ENCODE results near the gene MED27.

The MED27 gene

GRCh38 chr9:131858147-131858546, 221.5 kb downstream of the MED27 start:
- no peak overlapping the region for H3K4me3 ChIP-seq (ENCODE audit: low read depth, low read length)
- TF ChIP-seq, protein P1, sequence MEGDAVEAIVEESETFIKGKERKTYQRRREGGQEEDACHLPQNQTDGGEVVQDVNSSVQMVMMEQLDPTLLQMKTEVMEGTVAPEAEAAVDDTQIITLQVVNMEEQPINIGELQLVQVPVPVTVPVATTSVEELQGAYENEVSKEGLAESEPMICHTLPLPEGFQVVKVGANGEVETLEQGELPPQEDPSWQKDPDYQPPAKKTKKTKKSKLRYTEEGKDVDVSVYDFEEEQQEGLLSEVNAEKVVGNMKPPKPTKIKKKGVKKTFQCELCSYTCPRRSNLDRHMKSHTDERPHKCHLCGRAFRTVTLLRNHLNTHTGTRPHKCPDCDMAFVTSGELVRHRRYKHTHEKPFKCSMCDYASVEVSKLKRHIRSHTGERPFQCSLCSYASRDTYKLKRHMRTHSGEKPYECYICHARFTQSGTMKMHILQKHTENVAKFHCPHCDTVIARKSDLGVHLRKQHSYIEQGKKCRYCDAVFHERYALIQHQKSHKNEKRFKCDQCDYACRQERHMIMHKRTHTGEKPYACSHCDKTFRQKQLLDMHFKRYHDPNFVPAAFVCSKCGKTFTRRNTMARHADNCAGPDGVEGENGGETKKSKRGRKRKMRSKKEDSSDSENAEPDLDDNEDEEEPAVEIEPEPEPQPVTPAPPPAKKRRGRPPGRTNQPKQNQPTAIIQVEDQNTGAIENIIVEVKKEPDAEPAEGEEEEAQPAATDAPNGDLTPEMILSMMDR (IDR thresholded peaks at IDR 0.05; ENCODE audit: low read depth, low read length), result no peak
- in situ Hi-C loops (cut with HindIII; ENCODE audit: low sequenced_read_pairs), result no loop called here
- DNase-seq (ENCODE audit: low read depth, low spot score), result no peak

DNA sequence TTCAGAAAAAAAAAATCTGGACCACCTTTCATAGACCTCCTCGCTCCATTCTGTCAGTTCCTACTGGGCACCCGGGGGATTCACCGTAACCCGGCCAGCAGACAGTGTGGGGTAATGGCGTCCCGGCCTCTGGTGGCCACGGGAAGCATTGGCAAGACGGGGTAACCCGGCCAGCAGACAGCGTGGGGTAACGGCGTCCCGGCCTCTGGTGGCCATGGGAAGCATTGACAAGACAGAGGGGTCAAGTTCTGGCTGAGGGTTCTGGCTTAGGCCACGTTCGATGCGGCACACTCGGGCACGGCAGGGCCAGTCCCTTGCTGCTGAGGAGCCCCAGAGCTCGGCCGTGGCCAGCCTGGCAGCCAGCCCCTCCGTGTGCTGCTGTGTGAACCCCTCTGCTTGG, 223.6 kb downstream of the MED27 start:
- in situ Hi-C loops (cut with HindIII; ENCODE audit: low sequenced_read_pairs), result no loop called here
- TF ChIP-seq, protein P1 (IDR thresholded peaks at IDR 0.05; ENCODE audit: low read depth, low read length), result peak; percentile 18
- H3K4me3 ChIP-seq (ENCODE audit: low read depth, low read length), result no peak overlapping the region
- DNase-seq (ENCODE audit: low read depth, low spot score), result no peak

- DNase-seq (ENCODE audit: low read depth, low spot score), result peak; percentile 3
- H3K4me3 ChIP-seq (ENCODE audit: low read depth, low read length), result no peak overlapping the region
- in situ Hi-C loops (cut with HindIII; ENCODE audit: low sequenced_read_pairs), result no loop called here
- TF ChIP-seq, protein P1 (IDR thresholded peaks at IDR 0.05; ENCODE audit: low read depth, low read length), result no peak
These were observed 224.6 kb downstream of the MED27 start for GRCh38 chr9:131854896-131855613.

- in situ Hi-C loops (cut with HindIII; ENCODE audit: low sequenced_read_pairs), result no loop called here
- DNase-seq (ENCODE audit: low read depth, low spot score), result no peak
These were observed 225.3 kb downstream of the MED27 start for GRCh38 chr9:131854334-131854733.

GRCh38 chr9:131853434-131853833, 226.2 kb downstream of the MED27 start:
- in situ Hi-C loops (cut with HindIII; ENCODE audit: low sequenced_read_pairs), result no loop called here
- TF ChIP-seq, protein P1 (IDR thresholded peaks at IDR 0.05; ENCODE audit: low read depth, low read length), result no peak
- DNase-seq (ENCODE audit: low read depth, low spot score), result no peak
- H3K4me3 ChIP-seq (ENCODE audit: low read depth, low read length), result no peak overlapping the region

More at GRCh38 chr9:131854334-131854733, 225.3 kb downstream of the MED27 start:
- H3K4me3 ChIP-seq (ENCODE audit: low read depth, low read length), result no peak overlapping the region
- TF ChIP-seq, protein P1 (IDR thresholded peaks at IDR 0.05; ENCODE audit: low read depth, low read length), result no peak

GRCh38 chr9:131851414-131851813, 228.3 kb downstream of the MED27 start:
- no peak for DNase-seq (ENCODE audit: low read depth, low spot score)
- in situ Hi-C loops (cut with HindIII; ENCODE audit: low sequenced_read_pairs), result no loop called here
- TF ChIP-seq, protein P1 (IDR thresholded peaks at IDR 0.05; ENCODE audit: low read depth, low read length), result no peak
- no peak overlapping the region for H3K4me3 ChIP-seq (ENCODE audit: low read depth, low read length)
